Measurements from ENCODE around the gene ZDHHC5. TPM values are rescaled to one million over a fixed set of nuclear protein-coding genes. Genes with fewer than 3 reads are reported as not detected.
A peak's percentile ranks its signal among the peaks of the same experiment; 100 is the strongest.

ZDHHC5 gene
- total RNA-seq, 1 experiment from 2014 or later: 72.2 TPM

DNA sequence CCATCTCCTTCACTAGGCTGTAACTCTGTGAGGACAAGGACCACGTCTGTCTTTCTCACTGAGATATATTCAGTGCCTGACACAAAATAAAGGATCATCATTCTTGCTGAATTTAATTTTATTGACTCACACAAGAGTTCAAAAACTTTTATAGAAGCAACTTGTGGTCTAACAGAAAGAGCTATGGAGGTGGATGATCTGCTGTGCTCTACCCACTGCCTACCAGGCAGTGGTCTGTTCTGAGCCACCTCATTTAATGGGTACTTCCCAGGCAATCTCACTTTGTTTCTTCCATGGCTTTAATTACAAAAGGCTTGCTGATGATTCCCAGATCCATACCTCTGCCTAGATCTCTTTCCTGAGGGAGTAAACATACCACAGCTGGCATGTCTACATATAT lies 79.0 kb downstream of the ZDHHC5 start:
- Mint-ChIP-seq H3K4me3 (ENCODE audit: unreplicated experiment) (no peak overlapping the region), H3K27me3 (ENCODE audit: insufficient read depth, unreplicated experiment) (no peaks in the 10 kb centered on the region), H3K9me3 (ENCODE audit: unreplicated experiment) (no peaks in the 10 kb centered on the region), H3K36me3 (ENCODE audit: insufficient read depth, unreplicated experiment) (peaks cover 50% of the 10 kb centered on the region), H3K27ac (ENCODE audit: unreplicated experiment) (no peak overlapping the region), H3K4me1 (ENCODE audit: low read depth, unreplicated experiment) (peaks cover 7% of the 10 kb centered on the region)
- H3K27me3 ChIP-seq (replicated peaks; ENCODE audit: control insufficient read depth, insufficient read depth, low read length): no peaks in the 10 kb centered on the region
- ChIA-PET POLR2A (interaction anchor here (0.6 kb wide), 1 partner anchor 105 kb away, joined by 3 read pairs; no protein-coding TSS in a partner anchor), CTCF (no interaction called here)
- peaks cover 10% of the 10 kb centered on the region for H3K4me1 ChIP-seq
- TF ChIP-seq, protein P1, sequence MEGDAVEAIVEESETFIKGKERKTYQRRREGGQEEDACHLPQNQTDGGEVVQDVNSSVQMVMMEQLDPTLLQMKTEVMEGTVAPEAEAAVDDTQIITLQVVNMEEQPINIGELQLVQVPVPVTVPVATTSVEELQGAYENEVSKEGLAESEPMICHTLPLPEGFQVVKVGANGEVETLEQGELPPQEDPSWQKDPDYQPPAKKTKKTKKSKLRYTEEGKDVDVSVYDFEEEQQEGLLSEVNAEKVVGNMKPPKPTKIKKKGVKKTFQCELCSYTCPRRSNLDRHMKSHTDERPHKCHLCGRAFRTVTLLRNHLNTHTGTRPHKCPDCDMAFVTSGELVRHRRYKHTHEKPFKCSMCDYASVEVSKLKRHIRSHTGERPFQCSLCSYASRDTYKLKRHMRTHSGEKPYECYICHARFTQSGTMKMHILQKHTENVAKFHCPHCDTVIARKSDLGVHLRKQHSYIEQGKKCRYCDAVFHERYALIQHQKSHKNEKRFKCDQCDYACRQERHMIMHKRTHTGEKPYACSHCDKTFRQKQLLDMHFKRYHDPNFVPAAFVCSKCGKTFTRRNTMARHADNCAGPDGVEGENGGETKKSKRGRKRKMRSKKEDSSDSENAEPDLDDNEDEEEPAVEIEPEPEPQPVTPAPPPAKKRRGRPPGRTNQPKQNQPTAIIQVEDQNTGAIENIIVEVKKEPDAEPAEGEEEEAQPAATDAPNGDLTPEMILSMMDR (IDR thresholded peaks at IDR 0.05; ENCODE audit: insufficient read depth in 1 of 2, low read depth in 1 of 2, low read length in 1 of 2, severe bottlenecking in 1 of 2, unreplicated experiment in 1 of 2): no peak
- intact Hi-C loops (cut with micrococcal nuclease; ENCODE audit: unreplicated experiment): no loop called here
- no peaks in the 10 kb centered on the region for H3K9me3 ChIP-seq
- H3K4me3 ChIP-seq (ENCODE audit: low read depth, low read length): no peak overlapping the region
- peaks cover 4% of the 10 kb centered on the region; the same call in 1 of the 2 replicates for H3K36me3 ChIP-seq (ENCODE audit: control insufficient read depth, insufficient read depth, low read length)
- no peak for DNase-seq
- BruUV-seq (replicated peaks): no TSS peak

Small RNAs within 50 kb of the gene (microRNA-seq; reads per million reads assigned to microRNA genes)
- 235 reads per million, percentile 77 among the genes with 10 or more reads in this experiment for gene MIR130A

Other genes with a start within 250 kb of the ZDHHC5 start
- not detected in 2 replicates for gene SLC43A3, start 241.0 kb upstream of the ZDHHC5 start, total RNA-seq (2022)
- 5.5 and 5.6 TPM in 2 replicates for gene RTN4RL2, start 207.6 kb upstream of the ZDHHC5 start, total RNA-seq (2022)
- gene SLC43A1, start 152.4 kb upstream of the ZDHHC5 start, total RNA-seq (2022): 71.7 and 80.5 TPM in 2 replicates
- gene TIMM10, start 137.4 kb upstream of the ZDHHC5 start, total RNA-seq (2022): 102 and 103 TPM in 2 replicates
- 0.18 TPM in 1 of 2 replicates, not detected in the other for gene SMTNL1, start 130.5 kb upstream of the ZDHHC5 start, total RNA-seq (2022)
- 16.7 and 20.2 TPM in 2 replicates for gene UBE2L6, start 100.4 kb upstream of the ZDHHC5 start, total RNA-seq (2022)
- 3.2 and 3.8 TPM in 2 replicates for gene SERPING1, start 70.4 kb upstream of the ZDHHC5 start, total RNA-seq (2022)
- 0.32 TPM in 1 of 2 replicates, not detected in the other for gene YPEL4, start 18.2 kb upstream of the ZDHHC5 start, total RNA-seq (2022)
- gene CLP1, start 10.4 kb upstream of the ZDHHC5 start, total RNA-seq (2022): 21.0 and 22.1 TPM in 2 replicates
- gene MED19, start 44.1 kb downstream of the ZDHHC5 start, total RNA-seq (2022): 29.2 and 29.7 TPM in 2 replicates
- gene TMX2, start 44.5 kb downstream of the ZDHHC5 start, total RNA-seq (2022): 150 and 152 TPM in 2 replicates
- gene SELENOH, start 73.4 kb downstream of the ZDHHC5 start, total RNA-seq (2022): 174 and 175 TPM in 2 replicates
- not detected in 2 replicates for gene BTBD18, start 83.7 kb downstream of the ZDHHC5 start, total RNA-seq (2022)
- gene CTNND1, start 93.7 kb downstream of the ZDHHC5 start, total RNA-seq (2022): 223 and 225 TPM in 2 replicates